ENCODE results near the gene FERMT1.
"Not testable (repeated sequence)": the region's sequence is repeated elsewhere in the genome, so short reads cannot be mapped to it uniquely, and the experiment has no call there.

FERMT1 gene

GRCh38 chr20:6036213-6036612 lies 86.6 kb downstream of the FERMT1 start:
- no peak for TF ChIP-seq CTCF (IDR thresholded peaks at IDR 0.05; ENCODE audit: insufficient read depth, low read depth, low read length, missing control alignments)
- DNase-seq (ENCODE audit: low read depth) = no peak
- H3K4me3 ChIP-seq (ENCODE audit: low read depth, low read length) = no peak overlapping the region

GRCh38 chr20:6034134-6034969 lies 88.5 kb downstream of the FERMT1 start:
- no peak for DNase-seq (ENCODE audit: low read depth)
- no peak for TF ChIP-seq CTCF (IDR thresholded peaks at IDR 0.05; ENCODE audit: insufficient read depth, low read depth, low read length, missing control alignments)

GRCh38 chr20:6032907-6033306 lies 89.9 kb downstream of the FERMT1 start:
- not testable (repeated sequence) for H3K4me3 ChIP-seq (ENCODE audit: low read depth, low read length); DNase-seq (ENCODE audit: low read depth)

More at GRCh38 chr20:6034134-6034969, 88.5 kb downstream of the FERMT1 start:
- no peak overlapping the region for H3K4me3 ChIP-seq (ENCODE audit: low read depth, low read length)

- DNase-seq (ENCODE audit: low read depth) = no peak
- no peak overlapping the region for H3K4me3 ChIP-seq (ENCODE audit: low read depth, low read length)
- no peak for TF ChIP-seq CTCF (IDR thresholded peaks at IDR 0.05; ENCODE audit: insufficient read depth, low read depth, low read length, missing control alignments)
These were observed 92.3 kb downstream of the FERMT1 start for GRCh38 chr20:6030453-6031080.

GRCh38 chr20:6029538-6029937 lies 93.3 kb downstream of the FERMT1 start:
- no peak for DNase-seq (ENCODE audit: low read depth)
- no peak for TF ChIP-seq CTCF (IDR thresholded peaks at IDR 0.05; ENCODE audit: insufficient read depth, low read depth, low read length, missing control alignments)

GRCh38 chr20:6028818-6029217 lies 94.0 kb downstream of the FERMT1 start:
- no peak overlapping the region for H3K4me3 ChIP-seq (ENCODE audit: low read depth, low read length)
- TF ChIP-seq CTCF (IDR thresholded peaks at IDR 0.05; ENCODE audit: insufficient read depth, low read depth, low read length, missing control alignments) = no peak
- no peak for DNase-seq (ENCODE audit: low read depth)

More at GRCh38 chr20:6029538-6029937, 93.3 kb downstream of the FERMT1 start:
- H3K4me3 ChIP-seq (ENCODE audit: low read depth, low read length) = no peak overlapping the region

- no peak for DNase-seq (ENCODE audit: low read depth)
- no peak for TF ChIP-seq CTCF (IDR thresholded peaks at IDR 0.05; ENCODE audit: insufficient read depth, low read depth, low read length, missing control alignments)
- H3K4me3 ChIP-seq (ENCODE audit: low read depth, low read length) = no peak overlapping the region
These were observed 96.8 kb downstream of the FERMT1 start for GRCh38 chr20:6026051-6026450.

All from GM12865 (cell line).